Measurements from ENCODE around the gene OR4D1. TPM values are rescaled to one million over a fixed set of nuclear protein-coding genes. Genes with fewer than 3 reads are reported as not detected.

Gene OR4D1
- total and polyA plus RNA-seq, 9 of the 15 experiments (the other 6 are each of a cell fraction or from before 2014, with no cell fraction given): not detected

- no peaks in the 10 kb centered on the region for H4K20me1 ChIP-seq (replicated peaks; ENCODE audit: control insufficient read depth, insufficient read depth, low read length)
- no peaks in the 10 kb centered on the region; a peak in 1 of 5 replicates for H3K27me3 ChIP-seq (ENCODE audit: control insufficient read depth in 2 of 2, insufficient read depth in 2 of 2, low read length in 2 of 2)
- H3K4me1 ChIP-seq (replicated peaks in 1 of 2; ENCODE audit: control insufficient read depth in 2 of 2, insufficient read depth in 2 of 2, low read length in 2 of 2): peaks cover 46 to 47% of the 10 kb centered on the region in 2 experiments
- peak overlapping the region in 1 of 2 experiments; percentile 5; a peak in 1 of 4 replicates for H3K9ac ChIP-seq (ENCODE audit: insufficient read depth in 1 of 2, low read depth in 2 of 2, low read length in 2 of 2)
- no peak for FAIRE-seq
- no peak overlapping the region for H3K4me2 ChIP-seq (ENCODE audit: insufficient read depth, low read length)
- H2AFZ ChIP-seq (ENCODE audit: low read depth, low read length): no peak overlapping the region
- TF ChIP-seq NBN (IDR thresholded peaks at IDR 0.05; ENCODE audit: low read depth) (no peak), MEF2D (tag; conservative IDR thresholded peaks at IDR 0.05; ENCODE audit: low read depth) (no peak)
- TF ChIP-seq, protein P1, sequence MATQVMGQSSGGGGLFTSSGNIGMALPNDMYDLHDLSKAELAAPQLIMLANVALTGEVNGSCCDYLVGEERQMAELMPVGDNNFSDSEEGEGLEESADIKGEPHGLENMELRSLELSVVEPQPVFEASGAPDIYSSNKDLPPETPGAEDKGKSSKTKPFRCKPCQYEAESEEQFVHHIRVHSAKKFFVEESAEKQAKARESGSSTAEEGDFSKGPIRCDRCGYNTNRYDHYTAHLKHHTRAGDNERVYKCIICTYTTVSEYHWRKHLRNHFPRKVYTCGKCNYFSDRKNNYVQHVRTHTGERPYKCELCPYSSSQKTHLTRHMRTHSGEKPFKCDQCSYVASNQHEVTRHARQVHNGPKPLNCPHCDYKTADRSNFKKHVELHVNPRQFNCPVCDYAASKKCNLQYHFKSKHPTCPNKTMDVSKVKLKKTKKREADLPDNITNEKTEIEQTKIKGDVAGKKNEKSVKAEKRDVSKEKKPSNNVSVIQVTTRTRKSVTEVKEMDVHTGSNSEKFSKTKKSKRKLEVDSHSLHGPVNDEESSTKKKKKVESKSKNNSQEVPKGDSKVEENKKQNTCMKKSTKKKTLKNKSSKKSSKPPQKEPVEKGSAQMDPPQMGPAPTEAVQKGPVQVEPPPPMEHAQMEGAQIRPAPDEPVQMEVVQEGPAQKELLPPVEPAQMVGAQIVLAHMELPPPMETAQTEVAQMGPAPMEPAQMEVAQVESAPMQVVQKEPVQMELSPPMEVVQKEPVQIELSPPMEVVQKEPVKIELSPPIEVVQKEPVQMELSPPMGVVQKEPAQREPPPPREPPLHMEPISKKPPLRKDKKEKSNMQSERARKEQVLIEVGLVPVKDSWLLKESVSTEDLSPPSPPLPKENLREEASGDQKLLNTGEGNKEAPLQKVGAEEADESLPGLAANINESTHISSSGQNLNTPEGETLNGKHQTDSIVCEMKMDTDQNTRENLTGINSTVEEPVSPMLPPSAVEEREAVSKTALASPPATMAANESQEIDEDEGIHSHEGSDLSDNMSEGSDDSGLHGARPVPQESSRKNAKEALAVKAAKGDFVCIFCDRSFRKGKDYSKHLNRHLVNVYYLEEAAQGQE (IDR thresholded peaks at IDR 0.05; ENCODE audit: borderline replicate concordance): peak; percentile 50
- TF ChIP-seq, protein P1 (CRISPR knock-in tag; IDR thresholded peaks at IDR 0.05; ENCODE audit: low read depth): no peak
- intact Hi-C loops (cut with micrococcal nuclease) (no loop called here), in situ Hi-C loops (cut with MboI) (no loop called here)
- WGBS (ENCODE audit: insufficient coverage, low coverage, missing lambda C conversion rate): 37% methylated on average over 7 of the region's 7 CpGs
- CTCF ChIA-PET (ENCODE audit: low intra/inter-chr PET ratio): interaction anchor here (0.6 kb wide), 1 partner anchor 12 kb away, joined by 3 read pairs; no protein-coding TSS in a partner anchor
- no peaks in the 10 kb centered on the region for H3K9me1 ChIP-seq (ENCODE audit: control insufficient read depth, insufficient read depth, low read length)
- no peak overlapping the region for H3K4me3 ChIP-seq
- ATAC-seq: no peak
- no peaks in the 10 kb centered on the region for H3K9me3 ChIP-seq (replicated peaks; ENCODE audit: control insufficient read depth, insufficient read depth, low read depth, low read length)
- POLR2A ChIA-PET: interaction anchor here (0.7 to 1.6 kb wide), 2 partner anchors 10 to 194 kb away, joined by 3 read pairs; no protein-coding TSS in a partner anchor
- no peak overlapping the region for H3K27ac ChIP-seq (ENCODE audit: extremely low read depth, low read depth, low read length)
- H3K79me2 ChIP-seq (ENCODE audit: control insufficient read depth, insufficient read depth, low read length): no peaks in the 10 kb centered on the region
- DNase-seq (ENCODE audit: extremely low read depth in 1 of 4, low spot score in 3 of 4): no peak
- BruUV-seq (replicated peaks): no TSS peak
- no peaks in the 10 kb centered on the region for H3K36me3 ChIP-seq (ENCODE audit: control insufficient read depth, insufficient read depth, low read length)
These were observed 39.5 kb downstream of the OR4D1 start for GRCh38 chr17:58187675-58188074.
